Measurements from ENCODE around the gene GPR132.

Gene GPR132

DNA sequence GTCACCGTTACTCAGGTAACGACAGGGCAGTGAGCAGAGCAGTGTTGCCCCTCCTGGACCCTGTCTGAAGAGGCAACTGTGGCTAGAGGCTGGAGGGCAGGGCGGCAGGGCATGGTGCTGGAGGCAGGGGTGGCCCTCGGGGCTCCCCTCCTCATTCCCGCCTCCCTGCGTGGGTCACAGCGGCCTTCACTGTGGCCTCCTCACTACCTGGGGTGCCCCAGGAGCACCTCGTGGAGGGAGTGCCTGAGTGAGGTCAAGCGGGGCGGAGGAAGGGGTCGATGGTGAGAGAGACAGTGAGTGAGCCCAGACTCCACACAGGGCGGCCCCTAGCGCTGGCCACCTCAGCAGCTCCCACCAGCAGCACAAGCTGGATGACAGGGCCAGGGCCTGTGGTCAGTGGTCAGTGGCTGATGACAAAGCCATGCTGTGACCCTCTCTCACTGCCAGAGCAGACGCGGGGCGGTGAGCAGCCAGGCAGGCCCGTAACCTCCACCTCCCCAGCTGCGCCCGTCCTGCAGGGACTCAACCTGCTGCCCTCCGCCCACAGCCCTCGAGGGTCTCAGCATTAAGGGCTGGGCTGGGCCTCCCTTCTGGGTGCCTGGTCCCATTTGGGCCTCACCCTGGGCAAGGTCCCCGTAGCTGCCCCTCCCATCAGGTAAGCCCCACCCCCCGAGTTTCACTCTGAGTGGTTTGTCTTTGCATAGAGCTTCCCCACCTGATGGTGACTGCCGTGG, 17.8 kb downstream of the GPR132 start:
- TF ChIP-seq, protein P1, sequence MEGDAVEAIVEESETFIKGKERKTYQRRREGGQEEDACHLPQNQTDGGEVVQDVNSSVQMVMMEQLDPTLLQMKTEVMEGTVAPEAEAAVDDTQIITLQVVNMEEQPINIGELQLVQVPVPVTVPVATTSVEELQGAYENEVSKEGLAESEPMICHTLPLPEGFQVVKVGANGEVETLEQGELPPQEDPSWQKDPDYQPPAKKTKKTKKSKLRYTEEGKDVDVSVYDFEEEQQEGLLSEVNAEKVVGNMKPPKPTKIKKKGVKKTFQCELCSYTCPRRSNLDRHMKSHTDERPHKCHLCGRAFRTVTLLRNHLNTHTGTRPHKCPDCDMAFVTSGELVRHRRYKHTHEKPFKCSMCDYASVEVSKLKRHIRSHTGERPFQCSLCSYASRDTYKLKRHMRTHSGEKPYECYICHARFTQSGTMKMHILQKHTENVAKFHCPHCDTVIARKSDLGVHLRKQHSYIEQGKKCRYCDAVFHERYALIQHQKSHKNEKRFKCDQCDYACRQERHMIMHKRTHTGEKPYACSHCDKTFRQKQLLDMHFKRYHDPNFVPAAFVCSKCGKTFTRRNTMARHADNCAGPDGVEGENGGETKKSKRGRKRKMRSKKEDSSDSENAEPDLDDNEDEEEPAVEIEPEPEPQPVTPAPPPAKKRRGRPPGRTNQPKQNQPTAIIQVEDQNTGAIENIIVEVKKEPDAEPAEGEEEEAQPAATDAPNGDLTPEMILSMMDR (IDR thresholded peaks at IDR 0.05; ENCODE audit: insufficient read depth, low read depth, low read length, missing control alignments), result no peak
- no peak overlapping the region for H3K4me3 ChIP-seq (ENCODE audit: low read length)
- DNase-seq (ENCODE audit: low read depth), result no peak

DNA sequence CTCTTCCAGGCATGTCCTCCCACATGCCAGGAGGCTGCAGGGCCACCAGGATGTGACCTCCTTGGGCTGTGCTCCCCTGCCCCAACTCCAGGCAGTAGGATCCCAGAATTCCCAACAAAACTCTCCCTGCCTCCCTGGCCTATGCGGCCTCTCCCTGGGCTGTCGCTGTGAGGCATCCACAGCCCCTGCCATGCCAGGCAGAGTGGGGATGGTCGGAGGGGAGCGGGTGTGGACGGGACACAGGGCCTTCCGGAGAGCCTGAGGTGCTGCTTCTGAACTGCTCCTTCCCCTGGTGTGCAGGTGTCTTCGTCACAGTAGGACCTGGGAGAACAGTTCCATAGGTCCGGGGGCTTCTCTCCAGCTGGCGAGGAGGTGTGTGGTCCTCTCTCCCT, 18.3 kb downstream of the GPR132 start:
- TF ChIP-seq, protein P1 (IDR thresholded peaks at IDR 0.05; ENCODE audit: insufficient read depth, low read depth, low read length, missing control alignments), result no peak
- DNase-seq (ENCODE audit: low read depth), result no peak

DNA sequence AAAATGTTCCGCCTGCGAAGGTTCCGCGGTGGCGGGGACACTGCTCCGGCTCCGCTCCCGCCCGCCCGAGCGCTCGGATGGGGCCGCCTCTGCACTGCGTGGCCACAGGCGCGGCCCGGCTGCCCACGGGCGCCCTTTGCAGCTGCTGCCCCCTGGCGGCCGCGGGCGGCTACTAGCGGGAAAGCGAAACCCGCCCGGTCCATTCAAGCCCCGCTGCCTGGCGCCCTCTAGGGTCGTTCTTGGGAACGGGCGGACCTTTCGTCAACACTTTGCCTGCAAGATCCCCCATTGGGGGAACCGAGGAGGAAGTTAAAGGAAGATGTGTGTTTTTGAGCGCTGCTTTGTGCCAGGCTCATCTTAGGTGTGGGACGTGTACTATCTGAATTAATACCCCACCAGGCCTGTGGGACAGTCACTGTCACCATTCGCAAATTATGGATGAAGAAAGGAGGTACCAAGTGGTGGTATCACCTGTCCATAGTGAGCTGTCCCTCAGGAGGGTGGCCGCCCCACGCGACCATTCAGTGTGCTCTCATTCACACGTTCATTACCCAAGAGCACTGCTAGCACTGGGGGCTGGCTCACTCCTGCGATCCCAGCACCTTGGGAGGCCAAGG, 19.4 kb downstream of the GPR132 start:
- DNase-seq (ENCODE audit: low read depth), result peak; percentile 78
- no peak overlapping the region for H3K4me3 ChIP-seq (ENCODE audit: low read length)
- TF ChIP-seq, protein P1 (IDR thresholded peaks at IDR 0.05; ENCODE audit: insufficient read depth, low read depth, low read length, missing control alignments), result peak; percentile 89

More for the DNA sequence above, 18.3 kb downstream of the GPR132 start:
- H3K4me3 ChIP-seq (ENCODE audit: low read length), result no peak overlapping the region

DNA sequence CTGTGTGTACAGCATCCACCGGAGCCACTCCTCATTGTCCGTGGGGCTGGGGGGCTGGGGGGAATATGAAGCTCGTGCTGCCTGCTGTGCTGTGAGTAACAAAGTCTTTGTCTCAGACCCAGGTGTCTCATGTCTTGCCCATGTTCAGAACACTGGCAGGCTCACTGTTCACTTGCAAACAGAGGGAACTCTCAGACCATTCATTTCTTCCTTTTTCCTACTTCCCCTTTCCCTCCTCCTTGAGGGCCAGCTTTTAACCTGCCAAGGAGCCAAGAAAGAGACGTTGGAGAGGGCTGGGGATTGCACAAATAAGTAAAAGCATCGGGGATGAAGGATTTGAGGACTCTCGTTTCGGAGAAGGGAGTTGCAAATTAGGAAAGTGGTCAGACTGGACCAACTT, 21.6 kb downstream of the GPR132 start:
- no peak overlapping the region for H3K4me3 ChIP-seq (ENCODE audit: low read length)
- no peak for DNase-seq (ENCODE audit: low read depth)
- TF ChIP-seq, protein P1 (IDR thresholded peaks at IDR 0.05; ENCODE audit: insufficient read depth, low read depth, low read length, missing control alignments), result no peak

DNA sequence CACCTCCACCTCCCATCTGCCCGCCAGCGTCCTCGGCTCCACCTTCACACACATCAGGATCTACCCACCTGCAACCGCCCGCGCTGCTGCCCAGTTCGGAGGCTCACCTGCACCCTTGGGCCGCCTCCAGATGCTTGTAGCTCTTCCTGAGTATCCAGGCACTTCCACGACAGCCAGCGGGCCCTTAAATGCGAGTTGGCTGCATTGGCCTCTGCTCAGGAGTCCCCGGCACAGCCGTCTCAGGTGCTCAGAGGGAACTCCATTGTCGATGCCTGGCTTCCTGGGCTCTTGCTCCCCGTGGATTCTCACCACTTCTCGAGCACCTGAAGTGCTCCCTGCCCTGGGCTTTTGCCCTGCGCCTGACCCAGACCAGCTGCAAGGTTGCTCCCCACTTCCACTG, 22.4 kb downstream of the GPR132 start:
- no peak for DNase-seq (ENCODE audit: low read depth)
- TF ChIP-seq, protein P1 (IDR thresholded peaks at IDR 0.05; ENCODE audit: insufficient read depth, low read depth, low read length, missing control alignments), result no peak
- H3K4me3 ChIP-seq (ENCODE audit: low read length), result no peak overlapping the region

DNA sequence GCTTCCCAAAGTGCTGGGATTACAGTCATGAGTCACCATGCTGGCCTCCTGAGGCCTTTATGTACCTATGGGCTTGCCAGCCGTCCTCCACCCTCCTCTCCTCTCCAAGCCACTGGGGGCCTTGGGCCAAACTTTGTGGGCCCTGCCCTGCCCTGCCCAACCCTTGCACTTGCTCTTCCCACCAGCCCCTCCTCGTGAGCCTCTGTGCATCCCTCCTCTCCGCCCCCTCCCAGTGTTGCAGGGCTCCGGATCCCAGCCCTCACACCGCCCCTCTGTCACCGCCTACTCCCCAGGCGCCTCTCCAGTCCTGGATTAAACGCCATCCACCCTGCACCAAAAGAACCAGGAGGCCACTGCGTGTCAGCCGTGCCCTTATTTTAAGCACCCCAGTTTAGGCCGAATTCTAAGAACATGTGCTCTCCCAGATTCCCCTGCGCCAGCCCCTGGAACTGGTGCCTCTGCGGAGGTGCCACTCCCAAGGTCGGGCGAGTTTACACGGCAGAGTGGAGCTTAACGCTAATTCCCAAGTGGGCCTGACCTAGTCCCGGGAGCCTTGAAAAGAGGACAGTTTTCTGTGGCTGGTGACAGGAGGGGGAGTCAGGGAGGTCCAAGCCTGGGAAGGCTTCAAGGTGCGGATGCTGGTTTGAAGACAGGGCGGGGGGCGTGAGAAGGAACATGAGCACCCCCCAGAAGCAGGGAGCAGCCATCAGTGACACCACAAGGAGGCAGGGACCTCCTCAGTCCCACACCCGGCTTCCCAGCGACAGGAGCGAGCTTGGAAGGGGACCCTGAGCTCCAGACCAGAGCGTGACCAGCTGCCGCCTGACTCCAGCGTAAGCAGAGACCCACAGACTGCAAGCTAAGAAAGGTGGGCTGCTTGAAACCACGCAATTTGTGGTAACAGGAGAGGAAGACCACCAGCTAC, 23.1 kb downstream of the GPR132 start:
- TF ChIP-seq, protein P1 (IDR thresholded peaks at IDR 0.05; ENCODE audit: insufficient read depth, low read depth, low read length, missing control alignments), result no peak
- H3K4me3 ChIP-seq (ENCODE audit: low read length), result no peak overlapping the region
- no peak for DNase-seq (ENCODE audit: low read depth)

Data from epithelial cell of esophagus (primary cell).